Trophoblast cell (in vitro differentiated cells and primary cell): ENCODE measurements around the gene OR56A3.

Experiments
- DNase-seq, 2 donors: peaks; one replicate each; pipeline ENCODE4 v3.0.0-alpha.2; 2016
- H2AFZ ChIP-seq: 2 replicates; pipeline ENCODE4 v1.6.1; 2013; ENCODE audit warnings: low read length, moderate library complexity, mild to moderate bottlenecking; ENCODE audit not compliant: insufficient read depth, poor library complexity
- H2AK5ac ChIP-seq: 2 replicates; pipeline ENCODE4 v1.6.1; 2013; ENCODE audit warnings: mild to moderate bottlenecking, low read length
- H2BK120ac ChIP-seq: 2 replicates; pipeline ENCODE4 v1.6.1; 2013; ENCODE audit warnings: low read length, mild to moderate bottlenecking, moderate library complexity; ENCODE audit not compliant: insufficient read depth, poor library complexity
- H2BK12ac ChIP-seq: 2 replicates; pipeline ENCODE4 v1.6.1; 2013; ENCODE audit warnings: mild to moderate bottlenecking, low read length, moderate library complexity
- H2BK5ac ChIP-seq: 2 replicates; pipeline ENCODE4 v1.6.1; 2013; ENCODE audit warnings: low read length, low read depth, moderate library complexity, mild to moderate bottlenecking; ENCODE audit not compliant: poor library complexity
- H3K14ac ChIP-seq: 2 replicates; pipeline ENCODE4 v1.6.1; 2013; ENCODE audit warnings: mild to moderate bottlenecking, low read length
- H3K18ac ChIP-seq: 2 replicates; pipeline ENCODE4 v1.6.1; 2013; ENCODE audit warnings: mild to moderate bottlenecking, low read length
- H3K23ac ChIP-seq: 2 replicates; pipeline ENCODE4 v1.6.1; 2013; ENCODE audit warnings: low read length
- H3K27ac ChIP-seq: 2 replicates; pipeline ENCODE4 v1.5.1; 2013; ENCODE audit warnings: low read depth, mild to moderate bottlenecking, inconsistent platforms, low read length, moderate library complexity
- H3K27me3 ChIP-seq: 2 replicates; pipeline ENCODE4 v1.6.1; 2013; ENCODE audit warnings: inconsistent platforms, mild to moderate bottlenecking, low read length, moderate library complexity; ENCODE audit not compliant: insufficient read depth
- H3K36me3 ChIP-seq, 2 experiments: 1 replicate in 1 of 2; 2 replicates in 1 of 2; pipeline ENCODE4 v1.6.1; 2013; ENCODE audit warnings: low read length in 2 of 2, mild to moderate bottlenecking in 2 of 2, moderate library complexity in 1 of 2; ENCODE audit not compliant: insufficient read depth in 2 of 2, control insufficient read depth in 1 of 2
- H3K4ac ChIP-seq: 2 replicates; pipeline ENCODE4 v1.6.1; 2013; ENCODE audit warnings: low read depth, mild to moderate bottlenecking, low read length, moderate library complexity
- H3K4me1 ChIP-seq, 2 experiments: 1 replicate in 1 of 2; 2 replicates in 1 of 2; pipeline ENCODE4 v1.6.1; 2013; ENCODE audit warnings: low read length in 2 of 2, mild to moderate bottlenecking in 2 of 2, moderate library complexity in 1 of 2; ENCODE audit not compliant: insufficient read depth in 2 of 2, control insufficient read depth in 1 of 2
- H3K4me2 ChIP-seq: 2 replicates; pipeline ENCODE4 v1.6.1; 2013; ENCODE audit warnings: inconsistent platforms, mild to moderate bottlenecking, low read length, moderate library complexity
- H3K4me3 ChIP-seq: 2 replicates; pipeline ENCODE4 v1.5.1; 2013; ENCODE audit warnings: mild to moderate bottlenecking, low read depth, low read length, inconsistent platforms
- H3K79me1 ChIP-seq: one replicate; pipeline ENCODE4 v1.6.1; 2013; ENCODE audit warnings: low read length
- H3K79me2 ChIP-seq: 2 replicates; pipeline ENCODE4 v1.6.1; 2013; ENCODE audit warnings: low read length, mild to moderate bottlenecking; ENCODE audit not compliant: control insufficient read depth, insufficient read depth, poor library complexity
- H3K9ac ChIP-seq: 2 replicates; pipeline ENCODE4 v1.6.1; 2013; ENCODE audit warnings: mild to moderate bottlenecking, low read length
- H3K9me3 ChIP-seq: 2 replicates; pipeline ENCODE4 v1.6.1; 2013; ENCODE audit warnings: low read depth, mild to moderate bottlenecking, control low read depth, inconsistent platforms, low read length; ENCODE audit not compliant: insufficient read depth
- H4K12ac ChIP-seq: 2 replicates; pipeline ENCODE4 v1.6.1; 2013; ENCODE audit warnings: low read depth, mild to moderate bottlenecking, low read length, moderate library complexity
- H4K8ac ChIP-seq: 2 replicates; pipeline ENCODE4 v1.6.1; 2013; ENCODE audit warnings: low read depth, mild to moderate bottlenecking, low read length, moderate library complexity
- H4K91ac ChIP-seq: one replicate; pipeline ENCODE4 v1.6.1; 2013; ENCODE audit warnings: low read depth, mild to moderate bottlenecking, low read length, moderate library complexity
- WGBS: extraction: QIAGEN DNeasy Blood & Tissue Kit; methylation state at CpG from one replicate; pipeline ENCODE4 v1.1.7; 2013; ENCODE audit warnings: missing lambda C conversion rate; ENCODE audit not compliant: insufficient read length, insufficient coverage; ENCODE audit errors: extremely low coverage; 5-methylcytosine and 5-hydroxymethylcytosine counted together

Gene OR56A3

DNA sequence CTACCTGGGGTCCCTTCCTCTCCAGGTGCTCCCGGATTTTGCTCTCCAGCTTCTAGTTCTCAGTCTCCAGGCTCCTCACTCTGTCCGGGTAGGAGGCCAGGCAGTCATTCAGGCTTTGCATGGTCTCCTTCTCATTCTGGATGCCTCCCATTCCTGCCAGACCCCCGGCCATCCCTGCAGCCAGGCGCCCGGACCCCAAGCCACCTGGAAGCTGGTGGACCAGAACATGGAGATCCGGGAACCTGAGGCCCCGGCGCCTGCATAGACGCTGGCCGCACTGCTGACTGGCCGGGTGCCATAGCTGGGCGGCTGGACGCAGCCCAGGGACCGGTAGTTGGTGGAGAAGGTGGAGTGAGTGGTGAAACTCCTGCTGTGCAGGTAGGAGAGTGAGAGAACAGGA, 52.7 kb downstream of the OR56A3 start:
- no peak overlapping the region for H2BK120ac ChIP-seq
- no peak overlapping the region for H4K12ac ChIP-seq
- no peaks in the 10 kb centered on the region for H3K36me3 ChIP-seq
- H3K18ac ChIP-seq = no peak overlapping the region
- peaks cover 2% of the 10 kb centered on the region for H3K27me3 ChIP-seq
- H3K4me3 ChIP-seq = no peak overlapping the region
- H3K4me1 ChIP-seq = no peaks in the 10 kb centered on the region
- no peaks in the 10 kb centered on the region for H3K79me1 ChIP-seq
- H2AFZ ChIP-seq = no peak overlapping the region
- no peak overlapping the region for H2BK5ac ChIP-seq
- no peaks in the 10 kb centered on the region for H3K9me3 ChIP-seq
- H3K14ac ChIP-seq = no peak overlapping the region
- no peak overlapping the region for H2AK5ac ChIP-seq
- WGBS = no CpG with 5 or more reads among the region's 14 CpGs
- no peaks in the 10 kb centered on the region for H3K79me2 ChIP-seq
- H4K8ac ChIP-seq = no peak overlapping the region
- H3K9ac ChIP-seq = no peak overlapping the region
- no peak overlapping the region for H3K23ac ChIP-seq
- H3K4ac ChIP-seq = no peak overlapping the region
- H4K91ac ChIP-seq = no peak overlapping the region
- no peak for DNase-seq
- H2BK12ac ChIP-seq = no peak overlapping the region
- H3K4me2 ChIP-seq = no peak overlapping the region
- no peak overlapping the region for H3K27ac ChIP-seq
